ENCODE data around the gene MLLT10. TPM values are rescaled to one million over a fixed set of nuclear protein-coding genes. Genes with fewer than 3 reads are reported as not detected.

The MLLT10 gene
- total RNA-seq, 1 donor: 37.6 TPM

- Histone ChIP-seq H4K20me1 (ENCODE audit: insufficient read depth, low read length) (no peaks in the 10 kb centered on the region), H3K27ac (ENCODE audit: low read depth, low read length) (no peak overlapping the region), H3K4me1 (ENCODE audit: insufficient read depth, low read length) (peaks cover 3% of the 10 kb centered on the region), H3K27me3 (ENCODE audit: insufficient read depth, low read length) (peaks cover 22% of the 10 kb centered on the region), H3K4me3 (ENCODE audit: insufficient read depth, low read length) (no peak overlapping the region), H3K36me3 (ENCODE audit: insufficient read depth, low read length) (no peaks in the 10 kb centered on the region), H3K9me3 (ENCODE audit: low read depth, low read length) (no peaks in the 10 kb centered on the region), H2AFZ (ENCODE audit: low read length) (no peak overlapping the region), H3K4me2 (ENCODE audit: insufficient read depth, low read length) (no peak overlapping the region), H3K79me2 (ENCODE audit: insufficient read depth, low read length) (no peaks in the 10 kb centered on the region)
- no peak for DNase-seq (ENCODE audit: insufficient read length, low spot score, missing footprints)
- TF ChIP-seq CTCF (IDR thresholded peaks at IDR 0.05; ENCODE audit: extremely low read depth, low read depth, low read length): no peak
These were observed 32.2 kb upstream of the MLLT10 start for GRCh38 chr10:21501731-21502347.

DNA sequence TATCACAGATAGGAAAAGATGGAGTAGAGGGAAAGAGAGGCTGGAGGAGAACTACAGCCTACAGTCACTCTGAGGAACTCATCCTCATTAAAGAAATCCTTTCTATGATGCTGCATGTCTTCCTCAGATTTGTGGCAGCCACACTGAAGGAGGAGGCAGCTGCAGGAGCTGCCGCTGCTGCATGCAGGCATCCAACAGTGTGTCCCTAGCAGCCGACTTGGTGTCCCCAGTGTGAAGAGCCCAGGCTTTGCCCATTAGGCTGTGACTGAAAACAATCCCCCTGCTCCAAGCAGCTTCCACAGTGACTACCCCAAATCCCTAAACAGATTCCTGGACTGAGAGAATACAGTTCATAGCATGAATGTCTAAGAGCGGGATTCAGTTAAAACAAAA, 31.7 kb upstream of the MLLT10 start:
- Histone ChIP-seq H3K36me3 (ENCODE audit: insufficient read depth, low read length) (no peaks in the 10 kb centered on the region), H4K20me1 (ENCODE audit: insufficient read depth, low read length) (no peaks in the 10 kb centered on the region), H3K79me2 (ENCODE audit: insufficient read depth, low read length) (no peaks in the 10 kb centered on the region), H3K4me1 (ENCODE audit: insufficient read depth, low read length) (peaks cover 1% of the 10 kb centered on the region), H3K27ac (ENCODE audit: low read depth, low read length) (no peak overlapping the region), H3K27me3 (ENCODE audit: insufficient read depth, low read length) (peaks cover 20% of the 10 kb centered on the region), H3K4me2 (ENCODE audit: insufficient read depth, low read length) (no peak overlapping the region), H2AFZ (ENCODE audit: low read length) (no peak overlapping the region), H3K4me3 (ENCODE audit: insufficient read depth, low read length) (no peak overlapping the region), H3K9me3 (ENCODE audit: low read depth, low read length) (no peaks in the 10 kb centered on the region)
- no peak for TF ChIP-seq CTCF (IDR thresholded peaks at IDR 0.05; ENCODE audit: extremely low read depth, low read depth, low read length)
- peak; percentile 71 for DNase-seq (ENCODE audit: insufficient read length, low spot score, missing footprints)

GRCh38 chr10:21503542-21503941, 30.5 kb upstream of the MLLT10 start:
- H3K4me3 ChIP-seq (ENCODE audit: insufficient read depth, low read length): no peak overlapping the region
- peaks cover 14% of the 10 kb centered on the region for H3K27me3 ChIP-seq (ENCODE audit: insufficient read depth, low read length)
- H3K27ac ChIP-seq (ENCODE audit: low read depth, low read length): no peak overlapping the region
- H3K9me3 ChIP-seq (ENCODE audit: low read depth, low read length): no peaks in the 10 kb centered on the region
- H3K4me2 ChIP-seq (ENCODE audit: insufficient read depth, low read length): no peak overlapping the region
- H3K36me3 ChIP-seq (ENCODE audit: insufficient read depth, low read length): no peaks in the 10 kb centered on the region
- no peaks in the 10 kb centered on the region for H3K79me2 ChIP-seq (ENCODE audit: insufficient read depth, low read length)
- no peaks in the 10 kb centered on the region for H3K4me1 ChIP-seq (ENCODE audit: insufficient read depth, low read length)
- no peak overlapping the region for H2AFZ ChIP-seq (ENCODE audit: low read length)
- no peaks in the 10 kb centered on the region for H4K20me1 ChIP-seq (ENCODE audit: insufficient read depth, low read length)
- no peak for TF ChIP-seq CTCF (IDR thresholded peaks at IDR 0.05; ENCODE audit: extremely low read depth, low read depth, low read length)
- no peak for DNase-seq (ENCODE audit: insufficient read length, low spot score, missing footprints)

DNA sequence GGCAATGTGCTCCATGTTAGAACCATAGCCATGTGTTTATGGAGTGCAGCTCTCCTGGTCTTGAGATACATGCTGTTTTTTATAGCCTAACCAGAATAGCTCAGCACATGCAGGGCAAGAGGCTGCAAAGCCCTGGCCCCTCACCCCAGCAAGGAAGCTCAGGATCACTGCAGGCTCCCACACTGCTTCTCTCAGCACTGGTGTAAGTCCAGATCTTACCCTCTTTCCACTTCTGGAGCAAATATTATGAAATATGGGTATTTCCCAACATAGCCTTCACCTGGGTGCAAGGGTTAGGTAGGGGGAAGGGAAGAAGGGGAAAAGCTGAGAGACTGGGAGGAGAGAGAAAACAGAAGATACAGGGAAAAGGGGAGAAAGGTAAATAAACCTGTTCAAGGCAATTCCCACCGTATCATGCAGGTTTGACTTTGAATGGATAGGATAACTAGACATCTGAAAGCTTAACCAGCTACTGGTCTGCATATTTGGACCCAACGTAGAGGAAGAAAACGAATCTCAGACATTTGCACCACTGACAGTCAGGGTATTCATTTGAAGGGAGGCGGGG, 28.2 kb upstream of the MLLT10 start:
- H3K27ac ChIP-seq (ENCODE audit: low read depth, low read length): no peak overlapping the region
- no peaks in the 10 kb centered on the region for H3K79me2 ChIP-seq (ENCODE audit: insufficient read depth, low read length)
- no peak overlapping the region for H3K4me2 ChIP-seq (ENCODE audit: insufficient read depth, low read length)
- no peaks in the 10 kb centered on the region for H3K4me1 ChIP-seq (ENCODE audit: insufficient read depth, low read length)
- H4K20me1 ChIP-seq (ENCODE audit: insufficient read depth, low read length): no peaks in the 10 kb centered on the region
- H2AFZ ChIP-seq (ENCODE audit: low read length): no peak overlapping the region
- DNase-seq (ENCODE audit: insufficient read length, low spot score, missing footprints): peak; percentile 63
- peaks cover 3% of the 10 kb centered on the region for H3K27me3 ChIP-seq (ENCODE audit: insufficient read depth, low read length)
- H3K4me3 ChIP-seq (ENCODE audit: insufficient read depth, low read length): no peak overlapping the region
- no peaks in the 10 kb centered on the region for H3K9me3 ChIP-seq (ENCODE audit: low read depth, low read length)
- TF ChIP-seq CTCF (IDR thresholded peaks at IDR 0.05; ENCODE audit: extremely low read depth, low read depth, low read length): no peak
- no peaks in the 10 kb centered on the region for H3K36me3 ChIP-seq (ENCODE audit: insufficient read depth, low read length)

Measured in osteoblast (primary cell).